ENCODE measurements around the gene RAF1. TPM values are rescaled to one million over a fixed set of nuclear protein-coding genes. Genes with fewer than 3 reads are reported as not detected.

Gene RAF1
- total and polyA plus RNA-seq, 2 donors (not counting 3 experiments of a cell fraction or from before 2014, with no cell fraction given) = 73.8 to 86.2 TPM

GRCh38 chr3:12644331-12644937, 19.5 kb downstream of the RAF1 start:
- Histone ChIP-seq H3K4me3 (replicated peaks in 1 of 3; ENCODE audit: insufficient read depth in 1 of 3, low read depth in 1 of 3, low read length in 3 of 3) (no peak overlapping the region), H2AFZ (ENCODE audit: low read depth, low read length) (no peak overlapping the region), H3K9ac (replicated peaks; ENCODE audit: extremely low read depth, insufficient read depth, low read length) (no peak overlapping the region), H3K36me3 (ENCODE audit: control insufficient read depth in 2 of 2, extremely low read depth in 1 of 2, insufficient read depth in 2 of 2, low read length in 2 of 2) (no peaks in the 10 kb centered on the region), H3K9me1 (replicated peaks; ENCODE audit: control insufficient read depth, extremely low read depth, insufficient read depth, low read length) (no peaks in the 10 kb centered on the region), H4K20me1 (replicated peaks; ENCODE audit: control insufficient read depth, extremely low read depth, insufficient read depth, low read length) (peaks cover 10% of the 10 kb centered on the region), H3K9me3 (replicated peaks; ENCODE audit: control insufficient read depth, insufficient read depth, low read length) (no peaks in the 10 kb centered on the region), H3K27me3 (ENCODE audit: control insufficient read depth in 2 of 2, insufficient read depth in 2 of 2, low read length in 2 of 2) (no peaks in the 10 kb centered on the region), H3K27ac (ENCODE audit: insufficient read depth, low read depth, low read length) (no peak overlapping the region), H3K4me2 (ENCODE audit: insufficient read depth, low read length) (no peak overlapping the region), H3K79me2 (ENCODE audit: control insufficient read depth, insufficient read depth, low read length) (peaks cover 89% of the 10 kb centered on the region), H3K4me1 (ENCODE audit: control insufficient read depth, extremely low read depth, insufficient read depth, low read length) (no peaks in the 10 kb centered on the region)
- no peak for DNase-seq (ENCODE audit: low read depth, low spot score)
- dilution Hi-C loops (cut with MboI; ENCODE audit: extremely low pct_ligation_motif_present, low sequenced_read_pairs) = no loop called here
- no peak for FAIRE-seq
- ChIA-PET CTCF (interaction anchor here (1.2 kb wide), 2 partner anchors 12 to 47 kb away, joined by 3 read pairs; no protein-coding TSS in a partner anchor), POLR2A (no interaction called here)
- TF ChIP-seq FOS (IDR thresholded peaks at IDR 0.05; ENCODE audit: borderline replicate concordance, insufficient read depth, low read length) = no peak
- no peak for TF ChIP-seq POLR2A (IDR thresholded peaks at IDR 0.05; ENCODE audit: low read depth, low read length)
- TF ChIP-seq MAX (IDR thresholded peaks at IDR 0.05; ENCODE audit: insufficient read depth, insufficient read length) = no peak
- no peak for TF ChIP-seq MYC (IDR thresholded peaks at IDR 0.05; ENCODE audit: low read depth, low read length)
- no peak for TF ChIP-seq CTCF (IDR thresholded peaks at IDR 0.05; ENCODE audit: extremely low read depth in 1 of 2, insufficient read depth in 1 of 2, low read depth in 1 of 2, low read length in 2 of 2)
- no peak for TF ChIP-seq POLR2AphosphoS5 (IDR thresholded peaks at IDR 0.05; ENCODE audit: insufficient read depth, low read depth, low read length)
- no peak for TF ChIP-seq GATA2 (IDR thresholded peaks at IDR 0.05; ENCODE audit: insufficient read depth, insufficient read length, low read depth, low read length)
- TF ChIP-seq JUN (IDR thresholded peaks at IDR 0.05; ENCODE audit: borderline replicate concordance, insufficient read depth, insufficient read length, low read depth) = no peak
- TF ChIP-seq EZH2 (IDR thresholded peaks at IDR 0.05; ENCODE audit: borderline replicate concordance, low read depth, low read length, severe bottlenecking) = no peak
- intact Hi-C loops (cut with micrococcal nuclease) = no loop called here
- no TSS peak for BruUV-seq (replicated peaks)

Data from endothelial cell of umbilical vein (primary cell).